ENCODE results near the gene GIMAP6.

- TF ChIP-seq POLR2A (IDR thresholded peaks at IDR 0.05) (no peak), CTCF (IDR thresholded peaks at IDR 0.05) (no peak), EP300 (IDR thresholded peaks at IDR 0.05) (no peak)
These were observed 1.7 kb upstream of the GIMAP6 start for GRCh38 chr7:150633926-150634325.

All from ovary (tissue), 3 donors.